ENCODE measurements around the gene DUSP15. TPM values are rescaled to one million over a fixed set of nuclear protein-coding genes. Genes with fewer than 3 reads are reported as not detected.

The DUSP15 gene
- total and polyA plus RNA-seq, 4 donors, result 0.35 to 0.61 (median 0.42) TPM; not detected in 1

DNA sequence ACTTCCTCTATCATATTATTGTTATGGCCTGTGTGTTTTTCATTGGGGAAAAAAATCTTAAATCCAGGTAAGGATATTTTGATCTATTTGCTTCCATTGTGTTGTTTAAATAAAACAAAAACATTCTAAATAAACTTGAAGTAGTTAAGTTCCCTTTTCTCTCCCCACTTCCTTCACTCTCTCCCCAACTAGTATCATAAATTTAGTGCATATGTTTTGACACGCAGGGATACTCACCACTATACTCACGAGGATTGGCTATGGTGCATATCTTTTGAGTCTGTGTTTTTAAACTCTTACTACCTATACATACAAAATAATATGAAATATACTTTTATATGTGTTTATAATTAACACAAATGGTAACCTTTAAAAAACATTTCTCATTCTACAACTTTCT is 5.3 kb upstream of the DUSP15 start (continued):
- TF ChIP-seq, protein P1, sequence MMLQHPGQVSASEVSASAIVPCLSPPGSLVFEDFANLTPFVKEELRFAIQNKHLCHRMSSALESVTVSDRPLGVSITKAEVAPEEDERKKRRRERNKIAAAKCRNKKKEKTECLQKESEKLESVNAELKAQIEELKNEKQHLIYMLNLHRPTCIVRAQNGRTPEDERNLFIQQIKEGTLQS (IDR thresholded peaks at IDR 0.05), result no peak
- TF ChIP-seq HNF4G (IDR thresholded peaks at IDR 0.05), result no peak
- TF ChIP-seq SP1 (IDR thresholded peaks at IDR 0.05), result no peak
- no peak for TF ChIP-seq RXRA (IDR thresholded peaks at IDR 0.05)
- no peak for TF ChIP-seq YY1 (IDR thresholded peaks at IDR 0.05)

DNA sequence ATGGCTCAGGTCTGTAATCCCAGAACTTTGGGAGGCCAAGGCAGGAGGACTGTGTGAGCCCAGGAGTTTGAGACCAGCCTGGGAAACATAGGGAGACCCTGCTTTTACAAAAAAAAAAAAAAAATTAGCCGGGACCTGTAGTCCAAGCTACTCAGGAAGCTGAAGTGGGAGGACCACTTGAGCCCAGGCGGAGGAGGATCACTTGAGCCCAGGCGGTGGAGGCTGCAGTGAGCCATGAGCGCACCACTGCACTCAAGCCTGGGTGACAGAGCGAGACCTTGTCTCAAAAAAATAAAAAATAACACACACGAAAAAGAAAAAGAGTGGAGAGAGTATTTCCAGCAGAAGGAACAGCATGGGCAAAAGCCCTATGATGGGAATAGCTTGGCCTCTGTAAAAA is 2.1 kb upstream of the DUSP15 start:
- no peak overlapping the region for H3K4me3 ChIP-seq (ENCODE audit: low read depth in 1 of 3, low read length in 3 of 3)
- no peak for DNase-seq (ENCODE audit: low spot score)
- H3K27ac ChIP-seq (ENCODE audit: low read depth in 1 of 2, low read length in 2 of 2), result no peak overlapping the region
- TF ChIP-seq, protein P1 (IDR thresholded peaks at IDR 0.05), result no peak
- H3K9ac ChIP-seq (ENCODE audit: low read depth in 1 of 2, low read length in 2 of 2), result no peak overlapping the region
- no peaks in the 10 kb centered on the region for H3K9me3 ChIP-seq (ENCODE audit: control insufficient read depth in 4 of 4, low read length in 3 of 4)
- peaks cover 3 to 9% (median 6%) of the 10 kb centered on the region in 4 donors for H3K4me1 ChIP-seq (ENCODE audit: control insufficient read depth in 4 of 4, insufficient read depth in 4 of 4, low read length in 3 of 4)
- WGBS, result 92% methylated on average over 6 of the region's 6 CpGs
- H3K27me3 ChIP-seq (ENCODE audit: control insufficient read depth in 4 of 4, insufficient read depth in 4 of 4, low read length in 3 of 4), result peaks cover 0 to 2% (median 0%) of the 10 kb centered on the region in 4 donors
- H3K36me3 ChIP-seq (ENCODE audit: control insufficient read depth in 4 of 4, insufficient read depth in 3 of 4, low read depth in 1 of 4, low read length in 3 of 4), result no peaks in the 10 kb centered on the region

DNA sequence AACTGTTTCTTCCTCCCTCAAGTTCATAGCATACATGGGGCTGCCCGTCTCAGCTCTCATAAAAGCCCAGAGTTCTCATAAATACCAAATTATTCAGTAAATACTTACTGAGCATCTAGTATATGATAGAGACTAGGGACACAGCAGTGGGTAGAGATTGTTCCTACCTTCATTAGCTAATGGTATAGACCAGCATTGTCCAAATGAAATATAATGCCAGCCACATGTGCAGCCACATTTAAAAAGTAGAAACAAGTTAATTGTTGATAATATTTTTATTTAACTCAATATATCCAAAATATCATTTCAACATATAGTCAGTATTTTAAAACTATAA is 1.3 kb upstream of the DUSP15 start:
- H3K27ac ChIP-seq (ENCODE audit: low read depth in 1 of 2, low read length in 2 of 2), result no peak overlapping the region
- H3K9ac ChIP-seq (ENCODE audit: low read depth in 1 of 2, low read length in 2 of 2), result no peak overlapping the region
- DNase-seq (ENCODE audit: low spot score), result no peak
- H3K9me3 ChIP-seq (ENCODE audit: control insufficient read depth in 4 of 4, low read length in 3 of 4), result no peaks in the 10 kb centered on the region
- TF ChIP-seq JUND (IDR thresholded peaks at IDR 0.05), result no peak
- no peak for TF ChIP-seq RXRA (IDR thresholded peaks at IDR 0.05)
- TF ChIP-seq TAF1 (conservative IDR thresholded peaks at IDR 0.05), result no peak
- no peak for TF ChIP-seq YY1 (IDR thresholded peaks at IDR 0.05)
- no peak for TF ChIP-seq NR2F2 (IDR thresholded peaks at IDR 0.05)
- TF ChIP-seq, protein P2, sequence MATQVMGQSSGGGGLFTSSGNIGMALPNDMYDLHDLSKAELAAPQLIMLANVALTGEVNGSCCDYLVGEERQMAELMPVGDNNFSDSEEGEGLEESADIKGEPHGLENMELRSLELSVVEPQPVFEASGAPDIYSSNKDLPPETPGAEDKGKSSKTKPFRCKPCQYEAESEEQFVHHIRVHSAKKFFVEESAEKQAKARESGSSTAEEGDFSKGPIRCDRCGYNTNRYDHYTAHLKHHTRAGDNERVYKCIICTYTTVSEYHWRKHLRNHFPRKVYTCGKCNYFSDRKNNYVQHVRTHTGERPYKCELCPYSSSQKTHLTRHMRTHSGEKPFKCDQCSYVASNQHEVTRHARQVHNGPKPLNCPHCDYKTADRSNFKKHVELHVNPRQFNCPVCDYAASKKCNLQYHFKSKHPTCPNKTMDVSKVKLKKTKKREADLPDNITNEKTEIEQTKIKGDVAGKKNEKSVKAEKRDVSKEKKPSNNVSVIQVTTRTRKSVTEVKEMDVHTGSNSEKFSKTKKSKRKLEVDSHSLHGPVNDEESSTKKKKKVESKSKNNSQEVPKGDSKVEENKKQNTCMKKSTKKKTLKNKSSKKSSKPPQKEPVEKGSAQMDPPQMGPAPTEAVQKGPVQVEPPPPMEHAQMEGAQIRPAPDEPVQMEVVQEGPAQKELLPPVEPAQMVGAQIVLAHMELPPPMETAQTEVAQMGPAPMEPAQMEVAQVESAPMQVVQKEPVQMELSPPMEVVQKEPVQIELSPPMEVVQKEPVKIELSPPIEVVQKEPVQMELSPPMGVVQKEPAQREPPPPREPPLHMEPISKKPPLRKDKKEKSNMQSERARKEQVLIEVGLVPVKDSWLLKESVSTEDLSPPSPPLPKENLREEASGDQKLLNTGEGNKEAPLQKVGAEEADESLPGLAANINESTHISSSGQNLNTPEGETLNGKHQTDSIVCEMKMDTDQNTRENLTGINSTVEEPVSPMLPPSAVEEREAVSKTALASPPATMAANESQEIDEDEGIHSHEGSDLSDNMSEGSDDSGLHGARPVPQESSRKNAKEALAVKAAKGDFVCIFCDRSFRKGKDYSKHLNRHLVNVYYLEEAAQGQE (IDR thresholded peaks at IDR 0.05), result no peak
- TF ChIP-seq, protein P1 (IDR thresholded peaks at IDR 0.05), result no peak
- TF ChIP-seq SP1 (IDR thresholded peaks at IDR 0.05), result no peak
- no peak for TF ChIP-seq EGR1 (IDR thresholded peaks at IDR 0.05; ENCODE audit: low read depth in 2 of 2)
- no peak for TF ChIP-seq FOXA1 (IDR thresholded peaks at IDR 0.05)
- no peak for TF ChIP-seq FOXA2 (IDR thresholded peaks at IDR 0.05)
- TF ChIP-seq, protein P3, sequence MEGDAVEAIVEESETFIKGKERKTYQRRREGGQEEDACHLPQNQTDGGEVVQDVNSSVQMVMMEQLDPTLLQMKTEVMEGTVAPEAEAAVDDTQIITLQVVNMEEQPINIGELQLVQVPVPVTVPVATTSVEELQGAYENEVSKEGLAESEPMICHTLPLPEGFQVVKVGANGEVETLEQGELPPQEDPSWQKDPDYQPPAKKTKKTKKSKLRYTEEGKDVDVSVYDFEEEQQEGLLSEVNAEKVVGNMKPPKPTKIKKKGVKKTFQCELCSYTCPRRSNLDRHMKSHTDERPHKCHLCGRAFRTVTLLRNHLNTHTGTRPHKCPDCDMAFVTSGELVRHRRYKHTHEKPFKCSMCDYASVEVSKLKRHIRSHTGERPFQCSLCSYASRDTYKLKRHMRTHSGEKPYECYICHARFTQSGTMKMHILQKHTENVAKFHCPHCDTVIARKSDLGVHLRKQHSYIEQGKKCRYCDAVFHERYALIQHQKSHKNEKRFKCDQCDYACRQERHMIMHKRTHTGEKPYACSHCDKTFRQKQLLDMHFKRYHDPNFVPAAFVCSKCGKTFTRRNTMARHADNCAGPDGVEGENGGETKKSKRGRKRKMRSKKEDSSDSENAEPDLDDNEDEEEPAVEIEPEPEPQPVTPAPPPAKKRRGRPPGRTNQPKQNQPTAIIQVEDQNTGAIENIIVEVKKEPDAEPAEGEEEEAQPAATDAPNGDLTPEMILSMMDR (IDR thresholded peaks at IDR 0.05; ENCODE audit: low read depth, low read length, missing input control), result no peak
- TF ChIP-seq HNF4A (conservative IDR thresholded peaks at IDR 0.05), result no peak
- TF ChIP-seq HNF4G (IDR thresholded peaks at IDR 0.05), result no peak
- TF ChIP-seq, protein P4, sequence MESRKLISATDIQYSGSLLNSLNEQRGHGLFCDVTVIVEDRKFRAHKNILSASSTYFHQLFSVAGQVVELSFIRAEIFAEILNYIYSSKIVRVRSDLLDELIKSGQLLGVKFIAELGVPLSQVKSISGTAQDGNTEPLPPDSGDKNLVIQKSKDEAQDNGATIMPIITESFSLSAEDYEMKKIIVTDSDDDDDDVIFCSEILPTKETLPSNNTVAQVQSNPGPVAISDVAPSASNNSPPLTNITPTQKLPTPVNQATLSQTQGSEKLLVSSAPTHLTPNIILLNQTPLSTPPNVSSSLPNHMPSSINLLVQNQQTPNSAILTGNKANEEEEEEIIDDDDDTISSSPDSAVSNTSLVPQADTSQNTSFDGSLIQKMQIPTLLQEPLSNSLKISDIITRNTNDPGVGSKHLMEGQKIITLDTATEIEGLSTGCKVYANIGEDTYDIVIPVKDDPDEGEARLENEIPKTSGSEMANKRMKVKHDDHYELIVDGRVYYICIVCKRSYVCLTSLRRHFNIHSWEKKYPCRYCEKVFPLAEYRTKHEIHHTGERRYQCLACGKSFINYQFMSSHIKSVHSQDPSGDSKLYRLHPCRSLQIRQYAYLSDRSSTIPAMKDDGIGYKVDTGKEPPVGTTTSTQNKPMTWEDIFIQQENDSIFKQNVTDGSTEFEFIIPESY (IDR thresholded peaks at IDR 0.05), result no peak
- TF ChIP-seq RAD21 (IDR thresholded peaks at IDR 0.05), result no peak
- no peak overlapping the region for H3K4me3 ChIP-seq (ENCODE audit: low read depth in 1 of 3, low read length in 3 of 3)
- H3K27me3 ChIP-seq (ENCODE audit: control insufficient read depth in 4 of 4, insufficient read depth in 4 of 4, low read length in 3 of 4), result peaks cover 0 to 2% (median 0%) of the 10 kb centered on the region in 4 donors
- H3K4me1 ChIP-seq (ENCODE audit: control insufficient read depth in 4 of 4, insufficient read depth in 4 of 4, low read length in 3 of 4), result peaks cover 3 to 9% (median 6%) of the 10 kb centered on the region in 4 donors
- WGBS, result 93% methylated on average over 1 of the region's 1 CpG
- H3K36me3 ChIP-seq (ENCODE audit: control insufficient read depth in 4 of 4, insufficient read depth in 3 of 4, low read depth in 1 of 4, low read length in 3 of 4), result no peaks in the 10 kb centered on the region
